H9 (cell line): ENCODE measurements around the gene MAN1A1. TPM values are rescaled to one million over a fixed set of nuclear protein-coding genes. Genes with fewer than 3 reads are reported as not detected.
A peak's percentile ranks its signal among the peaks of the same experiment; 100 is the strongest.

Experiments used
- DNase-seq: peaks from one replicate; pipeline ENCODE4 v3.0.0-alpha.2; 2017
- H2AFZ ChIP-seq: one replicate; pipeline ENCODE4 v1.6.1; 2013; ENCODE audit warnings: mild to moderate bottlenecking, low read length, control low read depth, moderate library complexity
- H2AK5ac ChIP-seq: 2 replicates; pipeline ENCODE4 v1.6.1; 2013; ENCODE audit warnings: low read length, control low read depth, mixed read lengths; ENCODE audit not compliant: insufficient read length
- H2BK120ac ChIP-seq: one replicate; pipeline ENCODE4 v1.6.1; 2013; ENCODE audit warnings: low read depth, mild to moderate bottlenecking, low read length, control low read depth, inconsistent platforms; ENCODE audit not compliant: poor library complexity, severe bottlenecking
- H2BK12ac ChIP-seq: 2 replicates; pipeline ENCODE4 v1.6.1; 2013; ENCODE audit warnings: low read length, control low read depth, mixed read lengths, low read depth; ENCODE audit not compliant: insufficient read length
- H2BK15ac ChIP-seq: 2 replicates; pipeline ENCODE4 v1.6.1; 2013; ENCODE audit warnings: low read depth, low read length, control low read depth
- H2BK20ac ChIP-seq: one replicate; pipeline ENCODE4 v1.6.1; 2013; ENCODE audit warnings: low read depth, mild to moderate bottlenecking, low read length, control low read depth, inconsistent platforms; ENCODE audit not compliant: poor library complexity, severe bottlenecking
- H2BK5ac ChIP-seq: 2 replicates; pipeline ENCODE4 v1.6.1; 2013; ENCODE audit warnings: low read length, control low read depth, mixed read lengths; ENCODE audit not compliant: insufficient read length
- H3K14ac ChIP-seq: 2 replicates; pipeline ENCODE4 v1.6.1; 2013; ENCODE audit warnings: low read length, control low read depth; ENCODE audit not compliant: insufficient read depth
- H3K18ac ChIP-seq: 2 replicates; pipeline ENCODE4 v1.6.1; 2013; ENCODE audit warnings: low read depth, mild to moderate bottlenecking, mixed read lengths, low read length, control low read depth; ENCODE audit not compliant: insufficient read length
- H3K23ac ChIP-seq: 2 replicates; pipeline ENCODE4 v1.6.1; 2013; ENCODE audit warnings: low read length, control low read depth, mixed read lengths, low read depth; ENCODE audit not compliant: insufficient read length
- H3K23me2 ChIP-seq: 2 replicates; pipeline ENCODE4 v1.6.1; 2013; ENCODE audit warnings: low read depth, mild to moderate bottlenecking, mixed read lengths, low read length, control low read depth; ENCODE audit not compliant: insufficient read length, poor library complexity, severe bottlenecking
- H3K27ac ChIP-seq: 2 replicates; pipeline ENCODE4 v1.5.1; 2013; ENCODE audit warnings: low read length, control low read depth, mixed read lengths, low read depth; ENCODE audit not compliant: insufficient read length
- H3K27me3 ChIP-seq: 2 replicates; pipeline ENCODE4 v1.6.1; 2013; ENCODE audit warnings: low read length, control low read depth, inconsistent platforms; ENCODE audit not compliant: insufficient read depth
- H3K4ac ChIP-seq: 2 replicates; pipeline ENCODE4 v1.6.1; 2013; ENCODE audit warnings: low read depth, mild to moderate bottlenecking, control low read depth, inconsistent platforms, low read length, moderate library complexity
- H3K4me1 ChIP-seq: 2 replicates; pipeline ENCODE4 v1.6.1; 2013; ENCODE audit warnings: low read length, control low read depth, inconsistent platforms; ENCODE audit not compliant: insufficient read depth
- H3K4me2 ChIP-seq: 2 replicates; pipeline ENCODE4 v1.6.1; 2013; ENCODE audit warnings: low read length, control low read depth, mixed read lengths; ENCODE audit not compliant: insufficient read length, insufficient read depth
- H3K56ac ChIP-seq: 2 replicates; pipeline ENCODE4 v1.6.1; 2013; ENCODE audit warnings: low read depth, mild to moderate bottlenecking, mixed read lengths, low read length, control low read depth; ENCODE audit not compliant: insufficient read length
- H3K79me1 ChIP-seq: 2 replicates; pipeline ENCODE4 v1.6.1; 2013; ENCODE audit warnings: low read depth, mild to moderate bottlenecking, moderate library complexity, low read length, control low read depth, inconsistent platforms; ENCODE audit not compliant: insufficient read depth, poor library complexity, severe bottlenecking
- H3K79me2 ChIP-seq: 2 replicates; pipeline ENCODE4 v1.6.1; 2013; ENCODE audit warnings: low read length, control low read depth, inconsistent platforms; ENCODE audit not compliant: insufficient read depth
- H3K9ac ChIP-seq: 2 replicates; pipeline ENCODE4 v1.6.1; 2013; ENCODE audit warnings: low read length, control low read depth, mixed read lengths; ENCODE audit not compliant: insufficient read length; ENCODE audit errors: extremely low read depth
- H3K9me3 ChIP-seq: one replicate; pipeline ENCODE4 v1.6.1; 2013; ENCODE audit warnings: low read depth, low read length, inconsistent platforms; ENCODE audit not compliant: control insufficient read depth
- H3T11ph ChIP-seq: one replicate; pipeline ENCODE4 v1.6.1; 2013; ENCODE audit warnings: mild to moderate bottlenecking, low read length, control low read depth, inconsistent platforms
- H4K20me1 ChIP-seq: one replicate; pipeline ENCODE4 v1.6.1; 2013; ENCODE audit not compliant: control insufficient read depth, insufficient read length, insufficient read depth
- H4K5ac ChIP-seq: 2 replicates; pipeline ENCODE4 v1.6.1; 2013; ENCODE audit warnings: low read depth, mild to moderate bottlenecking, mixed read lengths, low read length, control low read depth; ENCODE audit not compliant: insufficient read length
- H4K8ac ChIP-seq: replicated peaks from 2 replicates; pipeline ENCODE4 v1.6.1; 2013; ENCODE audit warnings: low read length, control low read depth, mixed read lengths, low read depth; ENCODE audit not compliant: insufficient read length
- H4K91ac ChIP-seq: 2 replicates; pipeline ENCODE4 v1.6.1; 2013; ENCODE audit warnings: low read depth, mild to moderate bottlenecking, moderate library complexity, mixed read lengths, low read length, control low read depth; ENCODE audit not compliant: insufficient read length
- H3K27ac Mint-ChIP-seq, 3 experiments: 2 replicates in 2 of 3; 3 replicates in 1 of 3; pipeline ENCODE4 v1.8.0; 2020 to 2021; ENCODE audit warnings: mixed read lengths in 3 of 3, mild to moderate bottlenecking in 1 of 3, moderate library complexity in 1 of 3
- H3K27me3 Mint-ChIP-seq: 2 replicates; pipeline ENCODE4 v1.8.0; 2021; ENCODE audit warnings: low read depth, mild to moderate bottlenecking, moderate library complexity, mixed read lengths
- H3K36me3 Mint-ChIP-seq, 3 experiments: 2 replicates in 2 of 3; 3 replicates in 1 of 3; pipeline ENCODE4 v1.8.0; 2020 to 2021; ENCODE audit warnings: low read depth in 3 of 3, mixed read lengths in 3 of 3; ENCODE audit not compliant: insufficient read depth in 1 of 3
- H3K4me1 Mint-ChIP-seq, 2 experiments: 2 replicates each; pipeline ENCODE4 v1.8.0; 2020; ENCODE audit warnings: mixed read lengths in 2 of 2
- H3K4me3 Mint-ChIP-seq, 2 experiments: 2 replicates in 1 of 2; 3 replicates in 1 of 2; pipeline ENCODE4 v1.8.0; 2020 to 2021; ENCODE audit warnings: mild to moderate bottlenecking in 2 of 2, mixed read lengths in 2 of 2, moderate library complexity in 1 of 2
- H3K9me3 Mint-ChIP-seq, 2 experiments: 2 replicates in 1 of 2; 3 replicates in 1 of 2; pipeline ENCODE4 v1.8.0; 2020; ENCODE audit warnings: mild to moderate bottlenecking in 2 of 2, mixed read lengths in 2 of 2, moderate library complexity in 1 of 2
- CTCF ChIP-seq: fragments of 200-600 bp; sonication (generic); conservative IDR thresholded peaks from 3 replicates; pipeline ENCODE4 v1.8.0; 2021; ENCODE audit warnings: antibody characterized with exemption, mild to moderate bottlenecking
- WGBS: extraction: QIAGEN DNeasy Blood & Tissue Kit; methylation state at CpG from one replicate; pipeline ENCODE4 v1.1.7; 2013; ENCODE audit warnings: missing lambda C conversion rate, low lambda C conversion rate, mixed read lengths; ENCODE audit not compliant: insufficient read length; ENCODE audit errors: extremely low coverage; 5-methylcytosine and 5-hydroxymethylcytosine counted together
- total RNA-seq: library from RNA; stranded (reverse); gene quantifications from 2 replicates; pipeline ENCODE4 v1.2.1, GENCODE V29; 2021

Gene MAN1A1
- total RNA-seq, 1 experiment from 2014 or later, result 1.6 TPM

- H3K56ac ChIP-seq, result no peak overlapping the region
- H3T11ph ChIP-seq, result no peak overlapping the region
- H4K5ac ChIP-seq, result no peak overlapping the region
- TF ChIP-seq CTCF, result peak; percentile 84
- H2BK120ac ChIP-seq, result no peak overlapping the region
- no peak overlapping the region for H3K27ac Mint-ChIP-seq
- no peaks in the 10 kb centered on the region for H3K23me2 ChIP-seq
- WGBS, result no CpG with 5 or more reads among the region's 4 CpGs
- no peak overlapping the region for H3K4me3 Mint-ChIP-seq
- H4K20me1 ChIP-seq, result no peaks in the 10 kb centered on the region
- H2BK5ac ChIP-seq, result no peak overlapping the region
- peaks cover 24 to 30% of the 10 kb centered on the region in 2 experiments for H3K4me1 Mint-ChIP-seq
- H3K79me2 ChIP-seq, result no peaks in the 10 kb centered on the region
- H3K23ac ChIP-seq, result no peak overlapping the region
- no peaks in the 10 kb centered on the region for H3K27me3 Mint-ChIP-seq
- DNase-seq, result peak; percentile 42
- peak overlapping the region; percentile 71 for H2AFZ ChIP-seq
- no peak overlapping the region for H4K8ac ChIP-seq
- H3K14ac ChIP-seq, result no peak overlapping the region
- no peak overlapping the region for H3K27ac ChIP-seq
- H2BK15ac ChIP-seq, result no peak overlapping the region
- H3K4ac ChIP-seq, result no peak overlapping the region
- H2BK12ac ChIP-seq, result no peak overlapping the region
- no peak overlapping the region for H2AK5ac ChIP-seq
- no peaks in the 10 kb centered on the region; a peak in 1 of 5 replicates for H3K9me3 Mint-ChIP-seq
- no peak overlapping the region for H2BK20ac ChIP-seq
- no peak overlapping the region for H3K18ac ChIP-seq
- H3K36me3 Mint-ChIP-seq, result no peaks in the 10 kb centered on the region; a peak in 1 of 7 replicates
- no peaks in the 10 kb centered on the region for H3K79me1 ChIP-seq
- H3K4me1 ChIP-seq, result no peaks in the 10 kb centered on the region; the same call in 1 of the 2 replicates
- no peaks in the 10 kb centered on the region for H3K9me3 ChIP-seq
- H3K27me3 ChIP-seq, result no peaks in the 10 kb centered on the region
- H4K91ac ChIP-seq, result no peak overlapping the region
- H3K4me2 ChIP-seq, result no peak overlapping the region
- no peak overlapping the region for H3K9ac ChIP-seq
Measured at GRCh38 chr6:119129148-119129967, 220.2 kb downstream of the MAN1A1 start.
